Putamen (tissue), 1 donor: Measurements from ENCODE around the gene MAP7.
A peak's percentile ranks its signal among the peaks of the same experiment; 100 is the strongest.

ENCODE experiments used
- DNase-seq: peaks from one replicate; pipeline ENCODE4 v3.0.0-alpha.2; 2016; ENCODE audit warnings: low spot score

Gene MAP7

GRCh38 chr6:136563386-136564152 is 13.3 kb upstream of the MAP7 start:
- DNase-seq, result no peak

- DNase-seq, result no peak
These were observed 12.0 kb upstream of the MAP7 start for GRCh38 chr6:136562211-136562610.

GRCh38 chr6:136553166-136553787 is 3.1 kb upstream of the MAP7 start:
- DNase-seq, result no peak

GRCh38 chr6:136552054-136552453 is 1.8 kb upstream of the MAP7 start:
- no peak for DNase-seq

GRCh38 chr6:136551103-136551502 is 881 bp upstream of the MAP7 start:
- DNase-seq, result no peak

GRCh38 chr6:136550045-136550329 is 235 bp downstream of the MAP7 start:
- DNase-seq, result no peak

GRCh38 chr6:136549300-136550044 is 750 bp downstream of the MAP7 start:
- no peak for DNase-seq

GRCh38 chr6:136548582-136549299 is 1.5 kb downstream of the MAP7 start:
- no peak for DNase-seq

GRCh38 chr6:136547871-136548270 is 2.4 kb downstream of the MAP7 start:
- DNase-seq, result no peak

GRCh38 chr6:136547336-136547735 is 2.9 kb downstream of the MAP7 start:
- peak; percentile 72 for DNase-seq

- DNase-seq, result no peak
These were observed 3.9 kb downstream of the MAP7 start for GRCh38 chr6:136546331-136546730.

- DNase-seq, result no peak
These were observed 5.9 kb downstream of the MAP7 start for GRCh38 chr6:136544326-136544725.

- no peak for DNase-seq
These were observed 8.8 kb downstream of the MAP7 start for GRCh38 chr6:136541395-136541794.

GRCh38 chr6:136539967-136540652 is 10.1 kb downstream of the MAP7 start:
- no peak for DNase-seq

GRCh38 chr6:136538836-136539235 is 11.4 kb downstream of the MAP7 start:
- DNase-seq, result no peak

- DNase-seq, result no peak
These were observed 14.2 kb downstream of the MAP7 start for GRCh38 chr6:136535880-136536650.

- DNase-seq, result no peak
These were observed 15.0 kb downstream of the MAP7 start for GRCh38 chr6:136535017-136535765.

- DNase-seq, result no peak
These were observed 16.0 kb downstream of the MAP7 start for GRCh38 chr6:136534268-136534667.

GRCh38 chr6:136533487-136533886 is 16.7 kb downstream of the MAP7 start:
- DNase-seq, result no peak

- DNase-seq, result peak; percentile 59
These were observed 18.2 kb downstream of the MAP7 start for GRCh38 chr6:136532030-136532429.
